ENCODE data around the gene FAM114A1.

GRCh38 chr4:38909015-38909414 is 41.4 kb downstream of the FAM114A1 start:
- TF ChIP-seq EZH2 (IDR thresholded peaks at IDR 0.05; ENCODE audit: borderline replicate concordance, insufficient read depth, low read length, poor library complexity, severe bottlenecking) (no peak), POLR2AphosphoS5 (IDR thresholded peaks at IDR 0.05) (no peak), TAF1 (IDR thresholded peaks at IDR 0.05; ENCODE audit: low read depth) (no peak), MXI1 (conservative IDR thresholded peaks at IDR 0.05; ENCODE audit: poor library complexity, severe bottlenecking) (no peak), SMC3 (conservative IDR thresholded peaks at IDR 0.05; ENCODE audit: poor library complexity) (no peak), RAD21 (conservative IDR thresholded peaks at IDR 0.05) (no peak), EP300 (conservative IDR thresholded peaks at IDR 0.05; ENCODE audit: poor library complexity, severe bottlenecking) (no peak), REST (IDR thresholded peaks at IDR 0.05; ENCODE audit: borderline replicate concordance) (no peak)
- TF ChIP-seq, protein P1, sequence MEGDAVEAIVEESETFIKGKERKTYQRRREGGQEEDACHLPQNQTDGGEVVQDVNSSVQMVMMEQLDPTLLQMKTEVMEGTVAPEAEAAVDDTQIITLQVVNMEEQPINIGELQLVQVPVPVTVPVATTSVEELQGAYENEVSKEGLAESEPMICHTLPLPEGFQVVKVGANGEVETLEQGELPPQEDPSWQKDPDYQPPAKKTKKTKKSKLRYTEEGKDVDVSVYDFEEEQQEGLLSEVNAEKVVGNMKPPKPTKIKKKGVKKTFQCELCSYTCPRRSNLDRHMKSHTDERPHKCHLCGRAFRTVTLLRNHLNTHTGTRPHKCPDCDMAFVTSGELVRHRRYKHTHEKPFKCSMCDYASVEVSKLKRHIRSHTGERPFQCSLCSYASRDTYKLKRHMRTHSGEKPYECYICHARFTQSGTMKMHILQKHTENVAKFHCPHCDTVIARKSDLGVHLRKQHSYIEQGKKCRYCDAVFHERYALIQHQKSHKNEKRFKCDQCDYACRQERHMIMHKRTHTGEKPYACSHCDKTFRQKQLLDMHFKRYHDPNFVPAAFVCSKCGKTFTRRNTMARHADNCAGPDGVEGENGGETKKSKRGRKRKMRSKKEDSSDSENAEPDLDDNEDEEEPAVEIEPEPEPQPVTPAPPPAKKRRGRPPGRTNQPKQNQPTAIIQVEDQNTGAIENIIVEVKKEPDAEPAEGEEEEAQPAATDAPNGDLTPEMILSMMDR (IDR thresholded peaks at IDR 0.05; ENCODE audit: poor library complexity, severe bottlenecking): no peak
